HTR-8/SVneo (cell line): ENCODE data around the gene DAZ4.
"Not testable (repeated sequence)": the region's sequence is repeated elsewhere in the genome, so short reads cannot be mapped to it uniquely, and the experiment has no call there.

Source experiments
- DNase-seq: peaks from one replicate; pipeline ENCODE4 v3.0.0; 2011; ENCODE audit warnings: low spot score, mixed read lengths; ENCODE audit not compliant: insufficient read length
- FAIRE-seq: peaks from 2 replicates; lab custom pipeline; 2011; peaks lifted over from hg19 to GRCh38; lab: Jason Lieb, UNC

DAZ4 gene, protein sequence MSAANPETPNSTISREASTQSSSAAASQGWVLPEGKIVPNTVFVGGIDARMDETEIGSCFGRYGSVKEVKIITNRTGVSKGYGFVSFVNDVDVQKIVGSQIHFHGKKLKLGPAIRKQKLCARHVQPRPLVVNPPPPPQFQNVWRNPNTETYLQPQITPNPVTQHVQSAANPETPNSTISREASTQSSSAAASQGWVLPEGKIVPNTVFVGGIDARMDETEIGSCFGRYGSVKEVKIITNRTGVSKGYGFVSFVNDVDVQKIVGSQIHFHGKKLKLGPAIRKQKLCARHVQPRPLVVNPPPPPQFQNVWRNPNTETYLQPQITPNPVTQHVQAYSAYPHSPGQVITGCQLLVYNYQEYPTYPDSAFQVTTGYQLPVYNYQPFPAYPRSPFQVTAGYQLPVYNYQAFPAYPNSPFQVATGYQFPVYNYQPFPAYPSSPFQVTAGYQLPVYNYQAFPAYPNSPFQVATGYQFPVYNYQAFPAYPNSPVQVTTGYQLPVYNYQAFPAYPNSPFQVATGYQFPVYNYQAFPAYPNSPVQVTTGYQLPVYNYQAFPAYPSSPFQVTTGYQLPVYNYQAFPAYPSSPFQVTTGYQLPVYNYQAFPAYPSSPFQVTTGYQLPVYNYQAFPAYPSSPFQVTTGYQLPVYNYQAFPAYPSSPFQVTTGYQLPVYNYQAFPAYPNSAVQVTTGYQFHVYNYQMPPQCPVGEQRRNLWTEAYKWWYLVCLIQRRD

DNA sequence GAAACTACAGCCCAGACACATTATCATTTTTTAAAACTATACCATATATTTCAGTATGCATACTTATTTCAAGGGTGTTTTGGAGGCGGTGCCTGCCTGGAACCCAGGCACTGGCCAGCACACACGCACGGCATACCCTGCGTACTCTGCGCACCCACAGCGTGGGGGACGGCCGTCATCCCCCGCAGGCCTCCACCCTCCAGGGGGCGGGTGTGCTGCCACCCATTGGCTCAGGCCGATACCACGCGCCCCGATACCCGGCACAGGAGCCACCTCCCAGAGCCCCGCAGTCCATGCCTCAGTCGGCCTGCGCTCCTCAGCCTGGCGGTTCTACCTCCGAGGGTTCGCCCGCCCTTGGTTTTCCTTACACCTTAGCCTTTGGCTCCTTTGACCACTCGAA lies at the start of gene DAZ4:
Gene DAZ4, plus strand, starts transcription at position 301 of the 400 bp plus-strand sequence. CDS start 208 bp downstream, outside the sequence.
- not testable (repeated sequence) for DNase-seq, FAIRE-seq

DNA sequence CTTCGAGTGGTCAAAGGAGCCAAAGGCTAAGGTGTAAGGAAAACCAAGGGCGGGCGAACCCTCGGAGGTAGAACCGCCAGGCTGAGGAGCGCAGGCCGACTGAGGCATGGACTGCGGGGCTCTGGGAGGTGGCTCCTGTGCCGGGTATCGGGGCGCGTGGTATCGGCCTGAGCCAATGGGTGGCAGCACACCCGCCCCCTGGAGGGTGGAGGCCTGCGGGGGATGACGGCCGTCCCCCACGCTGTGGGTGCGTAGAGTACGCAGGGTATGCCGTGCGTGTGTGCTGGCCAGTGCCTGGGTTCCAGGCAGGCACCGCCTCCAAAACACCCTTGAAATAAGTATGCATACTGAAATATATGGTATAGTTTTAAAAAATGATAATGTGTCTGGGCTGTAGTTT lies 20.4 kb upstream of the DAZ4 start, which contains the start of gene DAZ3:
Gene DAZ3, minus strand, starts transcription at position 101 of the 400 bp plus-strand sequence. CDS start 208 bp downstream, outside the sequence.
- FAIRE-seq = not testable (repeated sequence)

DNA sequence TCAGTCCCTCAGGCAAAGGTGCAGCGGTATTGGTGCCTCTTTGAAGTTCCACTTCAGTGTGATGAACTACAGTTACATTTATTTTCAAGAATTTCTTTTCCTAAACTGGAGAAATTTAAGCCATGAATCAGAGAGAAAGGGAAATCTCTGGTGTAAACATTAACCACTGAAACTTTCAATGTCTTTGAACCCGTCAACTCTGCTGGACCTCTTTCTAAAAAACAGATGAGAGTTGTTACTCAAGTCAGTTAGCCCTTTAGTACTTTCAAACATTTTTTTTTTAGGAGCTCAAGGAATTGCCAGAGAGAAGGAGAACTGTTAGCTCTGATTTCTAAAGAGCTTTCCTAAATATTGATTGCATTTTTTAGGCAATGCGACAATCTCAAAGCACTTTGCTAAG lies 11.9 kb upstream of the DAZ4 start:
- DNase-seq, FAIRE-seq: not testable (repeated sequence)

More for the DNA sequence above, 20.4 kb upstream of the DAZ4 start, which contains the start of gene DAZ3:
- not testable (repeated sequence) for DNase-seq

DNA sequence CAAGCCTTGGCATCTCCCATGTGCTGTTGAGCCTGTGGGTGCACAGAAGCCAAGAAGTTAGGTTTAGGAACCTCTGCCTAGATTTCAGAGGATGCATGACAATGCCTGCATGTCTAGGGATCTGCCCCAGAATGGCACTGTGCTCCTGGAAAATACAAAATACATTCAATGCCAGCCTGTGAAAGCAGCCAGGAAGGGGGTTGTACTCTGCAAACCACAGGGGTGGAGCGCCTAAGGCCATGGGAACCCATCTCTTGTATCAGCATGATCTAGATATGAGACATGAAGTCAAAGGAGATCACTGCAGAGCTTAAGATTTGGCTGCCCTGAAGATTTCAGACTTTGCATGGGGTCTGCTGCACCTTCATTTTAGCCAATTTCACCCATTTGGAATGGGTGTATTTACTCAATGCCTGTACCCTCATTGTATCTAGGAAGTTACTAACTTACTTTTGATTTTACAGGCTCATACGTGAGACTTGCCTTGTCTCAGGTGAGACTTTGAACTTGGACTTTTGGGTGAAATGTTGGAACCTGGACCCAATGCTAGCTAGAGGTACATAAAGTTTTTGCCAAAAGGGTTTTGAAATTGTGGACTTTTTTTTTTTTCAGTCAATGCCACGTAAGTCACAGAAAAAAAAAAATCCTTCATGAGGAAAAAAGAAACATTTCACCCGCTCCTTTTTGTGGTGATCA lies 9.4 kb upstream of the DAZ4 start:
- not testable (repeated sequence) for DNase-seq, FAIRE-seq

DNA sequence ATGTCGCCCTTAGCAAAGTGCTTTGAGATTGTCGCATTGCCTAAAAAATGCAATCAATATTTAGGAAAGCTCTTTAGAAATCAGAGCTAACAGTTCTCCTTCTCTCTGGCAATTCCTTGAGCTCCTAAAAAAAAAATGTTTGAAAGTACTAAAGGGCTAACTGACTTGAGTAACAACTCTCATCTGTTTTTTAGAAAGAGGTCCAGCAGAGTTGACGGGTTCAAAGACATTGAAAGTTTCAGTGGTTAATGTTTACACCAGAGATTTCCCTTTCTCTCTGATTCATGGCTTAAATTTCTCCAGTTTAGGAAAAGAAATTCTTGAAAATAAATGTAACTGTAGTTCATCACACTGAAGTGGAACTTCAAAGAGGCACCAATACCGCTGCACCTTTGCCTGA lies 8.7 kb upstream of the DAZ4 start:
- not testable (repeated sequence) for DNase-seq, FAIRE-seq
